Cardiac muscle cell (in vitro differentiated cells and primary cell): Measurements from ENCODE around the gene UTP14C. TPM values are rescaled to one million over a fixed set of nuclear protein-coding genes. Genes with fewer than 3 reads are reported as not detected.

Experiments used
- DNase-seq, 2 donors: peaks; one replicate each; pipeline versions ENCODE4 v3.0.0 to v3.0.0-alpha.2; 2010 to 2017; ENCODE audit warnings: low read depth in 1 of 2, low spot score in 1 of 2
- H3K27ac ChIP-seq: fragments of 200-600 bp; sonication (generic); 2 replicates; pipeline ENCODE4 v1.5.1; 2016
- H3K27me3 ChIP-seq: fragments of 200-600 bp; sonication (generic); 2 replicates; pipeline ENCODE4 v1.6.0; 2016; ENCODE audit warnings: control low read depth
- H3K36me3 ChIP-seq: fragments of 200-600 bp; sonication (generic); 2 replicates; pipeline ENCODE4 v1.5.1; 2016; ENCODE audit warnings: control low read depth
- H3K4me1 ChIP-seq: fragments of 200-600 bp; sonication (generic); 2 replicates; pipeline ENCODE4 v1.8.1; 2017; ENCODE audit warnings: low read depth, mild to moderate bottlenecking, mixed run types
- H3K4me3 ChIP-seq: fragments of 200-600 bp; sonication (generic); 2 replicates; pipeline ENCODE4 v1.5.1; 2016; ENCODE audit warnings: mild to moderate bottlenecking
- H3K9me3 ChIP-seq: fragments of 200-600 bp; sonication (generic); 2 replicates; pipeline ENCODE4 v1.5.1; 2017; ENCODE audit warnings: low read depth, mild to moderate bottlenecking, control low read depth
- polyA plus RNA-seq: library from polyadenylated mRNA; unstranded; fragments of >200 nt; fragmentation: Nextera tagmentation; extraction: Ambion mirVana; gene quantifications from 2 replicates; pipeline ENCODE4 v1.2.1, GENCODE V29; 2016
- total RNA-seq: library from RNA; depleted of rRNA; stranded (reverse); fragments of >200 nt; gene quantifications from 2 replicates; pipeline ENCODE4 v1.2.3, GENCODE V29; 2016
- TF ChIP-seq, protein P1 (sequence below): IDR thresholded peaks from 2 replicates; pipeline ENCODE4 v1.5.1; 2012; ENCODE audit warnings: low read depth, mild to moderate bottlenecking, low read length

The UTP14C gene
- total and polyA plus RNA-seq, 2 experiments from 2014 or later = 8.0 to 12.6 TPM

- H3K27me3 ChIP-seq = peaks cover under 1% of the 10 kb centered on the region
- TF ChIP-seq, protein P1, sequence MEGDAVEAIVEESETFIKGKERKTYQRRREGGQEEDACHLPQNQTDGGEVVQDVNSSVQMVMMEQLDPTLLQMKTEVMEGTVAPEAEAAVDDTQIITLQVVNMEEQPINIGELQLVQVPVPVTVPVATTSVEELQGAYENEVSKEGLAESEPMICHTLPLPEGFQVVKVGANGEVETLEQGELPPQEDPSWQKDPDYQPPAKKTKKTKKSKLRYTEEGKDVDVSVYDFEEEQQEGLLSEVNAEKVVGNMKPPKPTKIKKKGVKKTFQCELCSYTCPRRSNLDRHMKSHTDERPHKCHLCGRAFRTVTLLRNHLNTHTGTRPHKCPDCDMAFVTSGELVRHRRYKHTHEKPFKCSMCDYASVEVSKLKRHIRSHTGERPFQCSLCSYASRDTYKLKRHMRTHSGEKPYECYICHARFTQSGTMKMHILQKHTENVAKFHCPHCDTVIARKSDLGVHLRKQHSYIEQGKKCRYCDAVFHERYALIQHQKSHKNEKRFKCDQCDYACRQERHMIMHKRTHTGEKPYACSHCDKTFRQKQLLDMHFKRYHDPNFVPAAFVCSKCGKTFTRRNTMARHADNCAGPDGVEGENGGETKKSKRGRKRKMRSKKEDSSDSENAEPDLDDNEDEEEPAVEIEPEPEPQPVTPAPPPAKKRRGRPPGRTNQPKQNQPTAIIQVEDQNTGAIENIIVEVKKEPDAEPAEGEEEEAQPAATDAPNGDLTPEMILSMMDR = no peak
- no peak for DNase-seq
- no peak overlapping the region for H3K4me3 ChIP-seq
- H3K4me1 ChIP-seq = no peaks in the 10 kb centered on the region
- H3K36me3 ChIP-seq = no peaks in the 10 kb centered on the region
- no peaks in the 10 kb centered on the region for H3K9me3 ChIP-seq
- no peak overlapping the region for H3K27ac ChIP-seq
These were observed 19.9 kb upstream of the UTP14C start for GRCh38 chr13:52004511-52005170.

GRCh38 chr13:52005841-52006522 lies 18.5 kb upstream of the UTP14C start:
- peaks cover 13% of the 10 kb centered on the region for H3K27me3 ChIP-seq
- no peak overlapping the region for H3K27ac ChIP-seq
- TF ChIP-seq, protein P1 = no peak
- DNase-seq = no peak
- H3K4me3 ChIP-seq = no peak overlapping the region
- no peaks in the 10 kb centered on the region for H3K36me3 ChIP-seq
- no peaks in the 10 kb centered on the region for H3K9me3 ChIP-seq
- no peaks in the 10 kb centered on the region for H3K4me1 ChIP-seq

GRCh38 chr13:52006523-52007245 lies 17.8 kb upstream of the UTP14C start:
- H3K9me3 ChIP-seq = no peaks in the 10 kb centered on the region
- no peak for DNase-seq
- peaks cover 14% of the 10 kb centered on the region for H3K27me3 ChIP-seq
- H3K27ac ChIP-seq = no peak overlapping the region
- H3K4me1 ChIP-seq = no peaks in the 10 kb centered on the region
- TF ChIP-seq, protein P1 = no peak
- no peaks in the 10 kb centered on the region for H3K36me3 ChIP-seq
- no peak overlapping the region for H3K4me3 ChIP-seq

GRCh38 chr13:52009946-52010345 lies 14.5 kb upstream of the UTP14C start:
- Histone ChIP-seq H3K27ac (no peak overlapping the region), H3K27me3 (peaks cover 14% of the 10 kb centered on the region), H3K4me1 (peaks cover 3% of the 10 kb centered on the region), H3K36me3 (no peaks in the 10 kb centered on the region), H3K4me3 (no peak overlapping the region), H3K9me3 (no peaks in the 10 kb centered on the region)
- TF ChIP-seq, protein P1 = no peak
- no peak for DNase-seq

- TF ChIP-seq, protein P1 = no peak
- peak within 1 kb of the TSS; percentile 83 for H3K4me3 ChIP-seq
- H3K27me3 ChIP-seq = peaks cover 14% of the 10 kb centered on the region
- H3K27ac ChIP-seq = peak within 1 kb of the TSS; percentile 92
- peak; percentile 13 to 52 for DNase-seq
- H3K36me3 ChIP-seq = no peaks in the 10 kb centered on the region
- no peaks in the 10 kb centered on the region for H3K9me3 ChIP-seq
- peaks cover 3% of the 10 kb centered on the region for H3K4me1 ChIP-seq
These were observed 13.4 kb upstream of the UTP14C start, which contains the start of gene ATP7B for GRCh38 chr13:52010890-52011631. Gene ATP7B, minus strand, starts transcription at chr13:52011450. Its CDS starts 113 bp downstream, at chr13:52011337.
